Left cardiac atrium (tissue), 4 donors: ENCODE measurements around the gene DCST2. TPM values are rescaled to one million over a fixed set of nuclear protein-coding genes. Genes with fewer than 3 reads are reported as not detected.

Source experiments
- ATAC-seq, 2 donors: fragments of 200-7000 bp; cut with Tn5 transposase; one replicate each; pipeline ENCODE4 v1.9.1; 2020; ENCODE audit warnings: mild to moderate bottlenecking in 2 of 2, moderate library complexity in 2 of 2
- DNase-seq: peaks from one replicate; pipeline ENCODE4 v3.0.0-alpha.2; 2020
- intact Hi-C, 2 donors: fragments of 100-400 bp; cut with DNase I; formaldehyde crosslinking; loops; one replicate each; pipeline versions ENCODE4 v1.14.1 to v1.15.1; 2022 to 2023
- total RNA-seq, 2 donors: library from RNA; stranded (reverse); fragmentation: NEBNext Ultra II Directional; extraction: Animal tissue kit (Norgen Biotek cat#: 25700); gene quantifications; one replicate each; pipeline ENCODE4 v1.2.1, GENCODE V29; 2021
- donor health status: DM: no; HTN: yes; CAD: no.
- donor health status: DM: no; HTN: yes; CAD: no; lungs with severe emphysema.
- donor health status: DM: yes; HTN: yes; CAD: no.
- donor health status: Dilated cardiomyopathy.

The DCST2 gene
- total RNA-seq, 2 donors from 2014 or later = 0.59 TPM; not detected in 1

DNA sequence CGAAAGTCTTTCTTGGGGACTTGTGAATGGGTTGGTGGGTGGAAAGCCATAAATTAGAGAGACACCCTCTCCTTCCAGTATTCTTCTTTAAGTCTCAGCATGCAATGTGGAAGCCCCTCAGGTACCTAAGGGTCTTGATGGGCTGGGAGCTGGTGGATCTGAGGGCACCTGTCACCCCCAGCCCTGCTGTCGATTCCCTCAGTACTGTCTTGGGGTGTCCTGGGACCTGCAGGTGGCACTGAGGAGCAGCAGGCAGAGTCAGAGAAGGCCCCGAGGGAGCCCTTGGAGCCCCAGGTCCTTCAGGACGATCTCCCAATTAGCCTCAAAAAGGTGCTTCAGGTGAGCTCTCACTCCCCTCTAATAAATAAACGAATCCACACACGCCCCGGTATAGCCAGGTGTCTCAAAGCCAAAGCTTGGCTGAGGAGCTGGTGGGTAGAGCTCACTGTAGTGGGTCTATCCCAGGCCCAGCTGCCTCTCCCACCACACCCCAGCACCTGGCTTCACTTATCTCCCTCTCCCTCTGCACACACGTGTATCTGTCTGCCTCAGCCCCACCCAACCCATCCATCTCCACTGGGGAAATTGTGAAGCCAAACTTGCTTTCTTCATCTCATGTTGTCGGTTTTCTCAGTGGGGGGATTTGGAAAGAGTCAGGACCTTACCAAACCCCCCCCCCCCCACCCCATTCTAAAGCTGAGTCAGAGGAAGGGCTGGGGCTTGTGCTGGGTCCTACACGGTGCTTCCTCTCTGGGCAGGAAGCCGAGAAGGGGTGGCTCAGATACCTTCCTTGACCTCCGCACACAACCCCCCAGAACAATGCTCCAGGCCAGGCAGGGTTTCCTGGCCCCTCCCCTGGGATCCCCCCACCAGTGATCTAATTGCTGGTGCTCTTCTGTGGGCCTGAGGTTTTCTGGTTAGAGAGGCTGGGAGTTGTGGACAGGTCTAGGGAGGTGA, 19.1 kb upstream of the DCST2 start:
- ATAC-seq (peak in 1 of 2 donors; percentile 11), DNase-seq (peak; percentile 76)
- intact Hi-C loops = no loop called here

DNA sequence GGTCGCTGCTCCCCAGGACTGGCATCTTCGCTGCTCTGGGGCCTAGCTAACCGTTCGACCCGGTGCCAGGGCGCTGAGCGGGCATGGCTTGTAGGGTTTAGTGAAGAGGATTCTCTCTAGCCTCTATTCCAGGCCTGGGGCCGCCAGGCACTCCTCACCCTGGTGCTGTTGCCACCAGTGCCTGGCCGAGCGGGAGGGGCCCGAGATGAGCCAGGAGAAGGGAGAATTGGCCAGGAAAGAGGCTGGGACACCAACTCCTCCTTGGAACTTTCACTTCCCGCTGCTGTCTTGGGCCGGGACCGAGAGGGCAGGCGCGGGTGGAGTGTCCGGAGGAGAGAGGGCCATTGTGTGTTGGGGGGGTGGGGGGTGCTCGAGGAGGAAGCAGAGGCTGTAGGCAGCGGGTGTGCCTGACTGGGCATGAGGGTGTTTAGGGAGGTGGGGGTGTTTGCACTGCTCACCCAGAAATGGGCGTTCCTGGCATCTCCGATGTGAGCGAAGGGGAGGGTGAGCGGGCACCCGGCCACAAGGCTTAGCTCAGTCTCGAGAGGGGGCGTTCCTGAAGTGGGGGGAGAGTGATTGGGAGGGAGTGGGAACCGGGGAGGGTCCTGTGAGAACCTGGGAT, 18.3 kb upstream of the DCST2 start:
- intact Hi-C loops = no loop called here
- peak; percentile 23 to 65 for ATAC-seq
- peak; percentile 84 for DNase-seq

DNA sequence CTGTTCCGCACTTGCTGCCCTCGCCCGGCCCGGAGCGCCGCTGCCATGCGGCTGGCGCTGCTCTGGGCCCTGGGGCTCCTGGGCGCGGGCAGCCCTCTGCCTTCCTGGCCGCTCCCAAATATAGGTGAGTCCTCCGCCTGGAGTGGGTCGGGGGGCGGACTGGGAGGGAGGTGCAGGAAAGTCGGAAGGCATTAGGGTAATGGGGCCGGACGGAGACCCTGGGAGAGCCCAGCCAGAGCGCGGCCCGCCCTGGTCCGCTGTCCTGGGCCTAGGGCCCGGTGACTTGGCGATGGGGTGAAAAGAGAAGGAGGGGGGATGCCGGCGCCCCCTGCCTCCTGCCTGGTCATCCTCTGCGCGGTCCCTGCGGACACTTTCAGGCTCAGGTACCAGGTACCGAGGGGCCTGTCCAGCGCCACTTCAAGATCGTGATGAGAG, 17.8 kb upstream of the DCST2 start:
- no peak for DNase-seq
- intact Hi-C loops = no loop called here

DNA sequence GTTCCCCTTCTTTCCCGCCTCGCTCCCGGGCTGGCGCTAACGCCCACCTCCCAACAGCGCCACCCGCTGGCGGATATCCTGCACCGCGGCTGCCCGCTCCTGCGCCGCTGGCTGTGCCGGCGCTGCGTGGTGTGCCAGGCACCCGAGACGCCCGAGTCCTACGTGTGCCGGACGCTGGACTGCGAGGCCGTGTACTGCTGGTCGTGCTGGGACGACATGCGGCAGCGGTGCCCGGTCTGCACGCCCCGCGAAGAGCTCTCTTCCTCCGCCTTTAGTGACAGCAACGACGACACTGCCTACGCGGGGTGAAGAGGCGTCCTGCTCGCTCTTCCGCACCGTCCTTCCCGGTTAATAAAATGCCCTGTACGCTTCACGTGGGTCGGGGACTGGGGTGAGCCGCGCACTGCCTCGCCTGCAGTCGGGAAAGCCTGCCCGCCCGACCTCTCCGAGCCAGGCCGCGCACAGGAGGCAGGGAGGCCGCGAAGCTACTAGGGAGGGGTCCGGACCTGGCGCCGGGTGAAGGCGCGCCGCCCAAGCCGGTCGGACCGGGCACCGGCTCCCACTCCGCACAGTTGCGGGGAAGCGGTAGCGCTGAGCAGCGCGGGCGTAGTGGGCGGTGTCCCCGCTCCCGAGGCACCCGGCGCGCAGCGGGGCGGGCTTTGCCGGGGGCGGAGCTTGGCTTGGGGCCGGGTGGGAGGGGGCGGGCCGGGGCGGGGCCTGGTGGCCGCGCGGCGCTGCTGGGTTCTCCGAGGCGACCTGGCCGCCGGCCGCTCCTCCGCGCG, 17.2 kb upstream of the DCST2 start, which contains the start of gene ADAM15:
Gene ADAM15 (plus strand): TSS at position 757 of the 782 bp plus-strand sequence. CDS start 71 bp downstream, outside the sequence.
- DNase-seq (peak; percentile 88), ATAC-seq (peak; percentile 92 to 93)
- intact Hi-C loops = no loop called here

More for the DNA sequence above, 17.8 kb upstream of the DCST2 start:
- peak; percentile 5 to 6 for ATAC-seq

DNA sequence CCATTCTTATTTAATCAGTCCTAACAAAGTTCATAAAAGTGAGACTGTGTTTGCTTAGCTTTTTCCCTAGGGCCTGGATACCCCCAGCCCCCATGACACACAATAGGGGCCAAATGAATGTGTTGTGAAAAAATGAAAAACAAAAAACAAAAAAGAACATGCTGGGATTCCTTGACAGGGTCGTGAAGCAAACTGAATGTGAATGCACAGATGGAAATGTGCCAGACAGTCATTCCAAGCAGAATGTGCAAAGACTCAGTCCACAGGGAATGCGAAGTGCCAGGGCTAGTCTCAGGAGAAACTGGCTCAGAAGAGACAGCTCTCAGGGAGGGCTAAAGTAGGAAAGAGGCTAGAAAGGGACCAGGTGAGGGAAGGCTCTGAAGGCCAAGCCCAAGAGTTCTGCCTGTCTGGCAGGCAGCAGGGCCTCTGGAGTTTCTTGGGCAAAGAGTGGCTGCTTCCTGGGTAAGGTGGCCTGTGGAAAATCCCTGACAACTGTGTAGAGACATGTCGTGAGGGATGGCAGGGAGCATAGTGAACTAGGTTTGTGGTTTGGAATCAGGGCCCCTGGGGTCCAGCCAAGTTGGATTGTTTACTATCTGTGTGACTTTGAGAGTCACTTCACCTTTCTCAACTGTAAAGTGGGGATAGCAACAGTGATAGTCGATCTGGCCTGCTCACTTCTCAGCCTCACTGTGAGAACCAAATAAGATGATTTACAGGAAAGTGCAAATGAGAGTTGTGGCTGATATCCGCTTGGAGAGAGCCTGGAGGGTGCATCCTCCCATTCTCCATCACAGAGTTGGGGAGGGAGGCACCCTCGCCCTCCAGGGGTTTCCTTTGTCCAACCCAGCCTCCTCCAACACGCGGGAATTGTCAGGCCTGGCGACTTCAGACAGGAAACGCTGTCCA, 16.3 kb upstream of the DCST2 start:
- no peak for ATAC-seq
- intact Hi-C loops = loop anchor here in 1 of 2 donors (5.0 kb wide), 1 partner anchor 32 kb away; no protein-coding TSS in a partner anchor
- DNase-seq = no peak

DNA sequence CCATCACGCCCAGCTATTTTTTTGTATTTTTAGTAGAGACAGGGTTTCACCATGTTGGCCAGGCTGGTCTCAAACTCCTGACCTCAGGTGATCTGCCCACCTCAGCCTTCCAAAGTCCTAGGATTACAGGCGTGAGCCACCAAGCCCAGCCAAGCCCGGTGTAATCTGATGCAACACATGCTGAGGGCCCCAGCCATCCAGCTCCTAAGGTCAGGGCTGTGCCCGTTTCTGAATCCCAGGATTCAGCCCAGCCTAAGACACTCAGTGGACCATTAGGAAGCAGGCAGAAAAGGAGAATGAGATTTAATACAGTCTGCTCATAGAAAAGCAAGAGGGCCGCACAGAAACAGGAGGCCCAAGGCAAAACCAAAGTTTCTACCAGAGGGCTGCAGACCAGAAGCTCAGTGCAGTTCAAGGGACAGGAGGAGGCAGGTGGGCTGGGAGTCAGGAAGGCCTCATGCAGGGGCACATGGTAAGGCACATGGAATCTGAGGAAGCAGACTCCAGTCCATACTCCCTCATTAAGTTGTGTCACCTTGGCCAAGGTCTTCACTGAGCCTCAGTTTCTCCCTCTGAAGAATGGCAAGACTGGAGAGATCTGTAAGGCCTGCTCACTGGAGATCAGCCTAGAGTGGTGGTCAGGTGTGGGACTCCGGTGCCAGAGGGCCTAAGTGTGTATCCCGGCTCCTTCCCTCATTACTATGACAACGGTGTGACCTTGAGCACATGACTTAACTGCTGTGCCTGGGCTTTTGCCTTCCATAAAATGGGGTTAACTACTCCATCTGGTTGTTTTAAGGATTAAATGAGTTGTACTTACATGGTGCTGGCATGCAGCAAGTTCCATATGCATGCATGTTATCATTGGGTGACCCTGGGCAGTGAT, 15.1 kb upstream of the DCST2 start:
- intact Hi-C loops = loop anchor here in 1 of 2 donors (5.0 kb wide), 1 partner anchor 34 kb away; no protein-coding TSS in a partner anchor
- no peak for ATAC-seq
- no peak for DNase-seq

DNA sequence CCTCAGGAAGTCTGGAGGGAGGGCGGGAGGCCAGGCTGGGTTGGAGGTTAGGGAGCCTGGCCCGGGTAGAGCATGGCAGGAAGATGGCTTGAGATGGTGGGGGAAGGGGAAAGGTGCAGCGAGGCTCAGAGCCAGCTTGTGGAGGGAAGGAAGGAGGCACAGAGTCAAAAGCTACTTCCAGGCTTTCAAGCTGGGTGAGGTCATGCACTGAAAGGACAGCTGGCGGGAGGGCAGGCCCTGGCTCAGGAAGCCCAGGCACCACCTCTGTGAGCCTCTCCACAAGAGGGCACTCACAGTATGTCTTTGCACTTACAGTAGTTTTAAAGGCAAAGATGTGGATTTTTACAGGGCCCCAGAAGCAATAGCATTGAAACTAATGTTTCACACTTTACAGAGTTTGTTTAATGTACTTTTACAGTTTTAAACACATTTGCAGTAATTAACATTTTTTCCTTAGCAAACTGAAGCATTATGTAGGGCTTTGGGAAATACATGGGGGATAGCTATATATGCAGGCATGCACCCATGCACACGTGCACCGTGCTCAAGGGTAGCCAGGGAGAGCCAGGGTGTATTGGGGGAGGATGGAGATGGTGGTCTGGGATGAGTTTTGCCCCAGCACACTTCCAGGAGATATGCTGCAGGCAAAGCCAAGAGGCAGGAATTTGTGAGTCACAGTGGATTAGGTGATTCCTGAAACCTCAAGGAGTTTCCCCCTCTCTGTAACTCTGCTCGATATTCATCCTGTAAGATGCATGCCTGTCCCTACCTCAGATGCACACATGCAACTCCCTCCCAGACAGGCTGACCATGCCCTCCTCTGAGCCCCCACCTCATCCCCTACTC, 11.5 kb upstream of the DCST2 start:
- DNase-seq (peak; percentile 84), ATAC-seq (peak; percentile 89 to 91)
- intact Hi-C loops = loop anchor here in 1 of 2 donors (5.0 kb wide), 1 partner anchor 37 kb away; no protein-coding TSS in a partner anchor

DNA sequence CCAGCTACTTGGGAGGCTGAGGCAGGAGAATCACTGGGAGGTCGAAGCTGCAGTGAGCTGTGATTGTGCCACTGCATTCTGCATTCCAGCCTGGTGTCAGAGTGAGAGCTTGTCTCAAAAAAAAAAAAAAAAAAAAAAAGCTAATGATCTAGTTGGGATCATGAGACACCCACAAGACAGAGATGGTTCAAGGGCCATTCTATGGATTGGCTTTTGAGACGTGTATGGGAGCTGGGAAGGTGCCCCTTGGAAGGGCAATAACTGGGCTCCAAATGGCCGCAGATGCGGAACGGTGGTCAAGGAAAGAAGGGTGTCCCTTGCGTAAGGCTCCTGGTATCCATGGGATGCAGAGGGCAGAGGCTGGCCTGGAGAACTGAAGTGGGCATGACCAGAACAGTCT, 10.8 kb upstream of the DCST2 start:
- intact Hi-C loops = no loop called here
- DNase-seq = no peak
- ATAC-seq = no peak

DNA sequence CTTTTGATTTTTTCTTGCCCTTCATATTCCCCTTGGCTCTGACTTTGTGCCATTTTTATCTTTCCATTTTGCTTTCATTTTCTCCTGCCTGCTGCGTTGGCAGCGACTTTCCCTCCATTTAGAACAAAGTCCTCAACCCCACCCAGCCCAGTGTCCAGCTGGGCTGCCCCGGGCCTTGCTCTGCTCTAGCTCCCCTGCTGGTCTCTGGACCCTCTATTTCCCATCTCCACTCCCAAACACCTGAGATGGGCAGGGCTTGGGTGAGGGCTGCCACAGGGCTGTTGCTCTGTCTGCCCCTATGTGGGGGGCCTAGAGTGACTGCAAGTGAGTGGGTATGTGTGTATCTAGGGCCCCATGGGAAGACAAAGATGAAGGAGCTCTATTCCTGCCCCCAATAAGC, 10.2 kb upstream of the DCST2 start:
- intact Hi-C loops = no loop called here
- ATAC-seq = no peak
- DNase-seq = no peak

DNA sequence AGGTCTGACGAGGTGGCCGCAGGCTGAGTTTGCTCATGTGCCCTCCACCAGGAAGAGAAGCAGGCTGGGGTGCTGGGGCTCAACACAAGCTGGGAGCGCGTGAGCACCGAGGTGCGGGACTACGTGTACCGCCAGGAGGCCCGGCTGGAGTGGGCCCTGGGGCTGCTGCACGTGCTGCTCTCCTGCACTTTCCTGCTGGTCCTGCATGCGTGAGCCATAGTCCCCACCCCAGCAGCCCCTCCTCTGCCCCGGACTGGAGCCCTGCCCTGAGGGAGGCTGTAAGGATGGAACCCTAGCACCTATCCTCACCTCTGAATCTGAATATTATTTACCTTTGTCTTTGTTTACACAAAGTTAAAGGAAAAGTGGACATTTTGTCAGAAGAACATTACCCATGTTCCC, 9.7 kb upstream of the DCST2 start:
- intact Hi-C loops = no loop called here
- no peak for ATAC-seq

DNA sequence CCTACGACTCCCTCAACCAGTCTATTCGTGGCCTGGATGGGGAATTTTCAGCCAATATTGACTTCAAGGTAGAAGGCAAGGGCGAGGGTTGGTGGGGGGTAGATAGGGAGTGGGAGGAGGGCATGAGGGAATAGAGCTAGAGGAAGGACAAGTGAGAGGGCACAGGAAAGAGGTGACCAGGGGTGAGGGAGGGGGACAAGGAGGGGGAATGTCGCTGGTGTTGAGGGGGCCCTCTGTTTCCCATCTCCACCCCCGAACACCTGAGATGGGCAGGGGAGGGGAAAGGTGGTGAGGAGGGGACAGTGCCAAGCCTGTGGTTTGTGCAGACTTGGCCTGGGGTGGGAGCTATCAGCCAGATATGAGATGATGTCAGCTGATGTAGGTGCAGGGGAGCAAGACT, 9.2 kb upstream of the DCST2 start:
- intact Hi-C loops = no loop called here
- DNase-seq (no peak), ATAC-seq (no peak)

More for the DNA sequence above, 9.7 kb upstream of the DCST2 start:
- DNase-seq = no peak

DNA sequence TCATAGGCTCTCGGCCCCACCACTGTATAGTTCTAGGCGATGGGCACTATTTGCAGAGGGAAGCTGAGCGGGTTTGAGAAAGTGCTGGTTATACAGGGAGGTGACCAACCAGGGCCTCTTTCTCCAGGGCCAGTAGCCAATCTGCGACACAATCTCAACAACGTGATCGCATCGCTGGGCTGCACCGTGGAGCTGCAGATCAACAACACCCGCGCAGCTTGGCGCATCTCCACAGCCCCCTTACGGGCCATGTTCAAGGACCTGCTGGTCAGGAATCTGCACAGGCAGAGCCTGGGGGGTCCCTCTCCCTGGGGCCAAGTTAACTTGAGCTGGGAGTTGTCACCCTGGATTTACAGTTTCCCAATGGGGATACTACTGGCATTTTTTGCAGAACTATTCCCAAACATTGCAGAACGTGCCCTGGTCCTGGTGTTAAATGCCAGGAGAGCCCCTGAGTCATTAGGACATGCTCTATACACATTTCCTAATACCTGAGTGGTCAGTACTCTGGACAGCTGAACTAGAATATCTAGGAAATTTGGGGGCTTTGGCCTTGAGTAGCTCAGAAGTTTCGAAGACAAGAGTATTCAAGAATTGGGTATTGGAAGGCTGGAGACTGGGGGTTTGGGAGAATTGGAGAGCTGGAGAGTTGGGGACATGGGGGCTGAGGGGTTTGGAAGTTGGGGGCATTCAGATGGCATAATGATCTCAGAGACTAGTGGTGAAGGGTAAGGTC, 6.9 kb upstream of the DCST2 start:
- intact Hi-C loops = no loop called here
- ATAC-seq (no peak), DNase-seq (no peak)

DNA sequence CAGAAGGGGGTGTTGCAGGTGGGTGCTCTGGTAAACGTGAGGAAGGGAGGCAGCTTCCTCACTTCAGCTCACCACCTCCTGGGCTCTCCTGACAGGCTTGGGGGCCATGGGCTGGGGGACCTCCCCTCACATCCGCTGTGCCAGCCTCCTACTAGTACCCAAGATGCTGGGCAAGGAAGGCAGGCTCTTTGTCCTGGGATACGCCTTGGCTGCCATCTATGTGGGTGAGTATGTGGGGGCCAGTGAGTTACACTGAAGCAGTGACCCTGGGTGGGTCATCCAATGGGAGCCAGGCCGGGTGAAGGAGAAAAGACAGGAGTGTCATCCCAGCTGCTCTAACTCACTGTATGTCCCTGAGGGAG, 5.7 kb upstream of the DCST2 start:
- DNase-seq (no peak), ATAC-seq (no peak)
- intact Hi-C loops = loop anchor here in 1 of 2 donors (10.0 kb wide), 1 partner anchor 134 kb away; no protein-coding TSS in a partner anchor

DNA sequence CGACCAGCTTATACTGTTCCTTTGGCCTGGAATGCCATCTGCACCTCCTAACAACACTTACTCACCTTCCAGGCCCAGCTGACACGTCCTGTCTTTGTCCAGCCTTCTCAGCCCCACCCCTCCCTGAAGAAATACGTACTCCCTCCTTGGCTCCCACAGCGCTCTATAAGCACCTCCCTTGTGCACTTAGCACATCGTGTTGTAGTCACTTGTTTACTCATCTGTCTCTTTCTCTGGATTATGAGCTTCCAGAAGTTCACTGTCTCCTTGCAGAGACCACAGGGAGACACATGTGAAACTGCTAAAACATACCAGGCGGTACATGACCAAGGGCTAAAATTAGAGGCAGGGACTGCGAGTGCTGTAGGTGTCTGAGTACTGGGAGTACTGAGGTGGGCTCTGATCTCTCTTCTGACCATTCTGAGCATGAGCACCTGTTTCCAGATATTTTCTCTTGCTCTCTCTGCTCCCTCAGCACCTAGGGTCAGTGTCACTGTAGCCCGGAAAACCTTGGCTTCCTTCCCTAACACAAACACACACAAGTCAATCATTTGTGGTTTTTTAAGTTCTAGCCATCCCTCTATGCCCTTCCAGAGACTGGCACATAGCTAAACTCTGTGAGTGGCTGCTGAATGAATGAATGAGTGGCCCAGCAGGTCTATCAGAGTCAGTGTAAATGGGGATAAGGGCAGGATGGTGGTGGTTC, 5.2 kb upstream of the DCST2 start:
- ATAC-seq (peak; percentile 46 to 88), DNase-seq (no peak)
- intact Hi-C loops = loop anchor here in 1 of 2 donors (10.0 kb wide), 1 partner anchor 134 kb away; no protein-coding TSS in a partner anchor
